ENCODE measurements around the gene NSMF.

Gene NSMF

GRCh38 chr9:137429974-137430722 lies 29.0 kb downstream of the NSMF start:
- H3K27ac Mint-ChIP-seq, result no peak overlapping the region
- no peaks in the 10 kb centered on the region for H3K4me1 Mint-ChIP-seq (ENCODE audit: low read depth)
- no peak overlapping the region for H3K4me3 Mint-ChIP-seq
- no peaks in the 10 kb centered on the region for H3K9me3 Mint-ChIP-seq
- no peaks in the 10 kb centered on the region for H3K27me3 Mint-ChIP-seq
- H3K36me3 Mint-ChIP-seq (ENCODE audit: low read depth), result no peaks in the 10 kb centered on the region

GRCh38 chr9:137429546-137429890 lies 29.6 kb downstream of the NSMF start:
- H3K4me1 Mint-ChIP-seq (ENCODE audit: low read depth), result peaks cover 2% of the 10 kb centered on the region
- no peak overlapping the region for H3K27ac Mint-ChIP-seq
- H3K4me3 Mint-ChIP-seq, result no peak overlapping the region
- no peaks in the 10 kb centered on the region for H3K9me3 Mint-ChIP-seq
- no peaks in the 10 kb centered on the region for H3K27me3 Mint-ChIP-seq
- no peaks in the 10 kb centered on the region for H3K36me3 Mint-ChIP-seq (ENCODE audit: low read depth)

DNA sequence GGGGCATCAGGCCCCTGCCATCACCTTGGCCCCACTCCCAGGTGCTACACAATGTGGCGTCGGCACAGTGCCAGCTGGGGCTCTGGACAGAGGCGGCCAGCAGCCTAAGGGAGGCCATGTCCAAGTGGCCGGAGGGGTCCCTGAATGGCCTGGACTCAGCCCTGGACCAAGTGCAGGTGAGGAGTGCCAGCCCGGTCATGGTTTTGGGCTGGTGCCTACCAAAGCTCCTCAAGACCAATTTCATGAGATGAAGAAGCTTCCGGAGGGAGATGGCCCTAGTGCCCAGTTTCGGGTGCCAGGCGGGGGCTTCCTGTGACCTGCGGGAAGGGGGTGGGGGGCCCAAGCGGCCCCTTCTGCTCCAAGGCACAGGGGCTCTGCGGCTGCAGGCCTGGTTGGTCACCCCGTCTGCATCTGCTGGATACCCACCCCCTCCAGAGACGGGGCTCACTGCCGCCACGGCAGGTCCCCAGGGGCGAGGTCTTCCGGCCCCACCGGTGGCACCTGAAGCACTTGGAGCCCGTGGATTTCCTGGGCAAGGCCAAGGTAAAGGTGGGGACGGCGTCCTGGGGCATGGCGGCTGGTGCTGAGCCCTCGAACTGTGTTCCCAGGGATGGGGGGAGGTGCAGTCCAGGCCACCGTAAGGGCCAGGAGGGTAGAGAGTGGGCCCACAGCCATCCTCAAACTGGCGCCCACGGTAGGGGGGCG lies 30.1 kb downstream of the NSMF start:
- no peak overlapping the region for H3K4me3 Mint-ChIP-seq
- no peaks in the 10 kb centered on the region for H3K9me3 Mint-ChIP-seq
- H3K36me3 Mint-ChIP-seq (ENCODE audit: low read depth), result no peaks in the 10 kb centered on the region
- H3K27me3 Mint-ChIP-seq, result no peaks in the 10 kb centered on the region
- no peak overlapping the region for H3K27ac Mint-ChIP-seq
- H3K4me1 Mint-ChIP-seq (ENCODE audit: low read depth), result peaks cover 6% of the 10 kb centered on the region

GRCh38 chr9:137428311-137428630 lies 30.9 kb downstream of the NSMF start:
- Mint-ChIP-seq H3K9me3 (no peaks in the 10 kb centered on the region), H3K4me1 (ENCODE audit: low read depth) (peaks cover 6% of the 10 kb centered on the region), H3K4me3 (no peak overlapping the region), H3K27ac (no peak overlapping the region), H3K36me3 (ENCODE audit: low read depth) (no peaks in the 10 kb centered on the region), H3K27me3 (no peaks in the 10 kb centered on the region)

DNA sequence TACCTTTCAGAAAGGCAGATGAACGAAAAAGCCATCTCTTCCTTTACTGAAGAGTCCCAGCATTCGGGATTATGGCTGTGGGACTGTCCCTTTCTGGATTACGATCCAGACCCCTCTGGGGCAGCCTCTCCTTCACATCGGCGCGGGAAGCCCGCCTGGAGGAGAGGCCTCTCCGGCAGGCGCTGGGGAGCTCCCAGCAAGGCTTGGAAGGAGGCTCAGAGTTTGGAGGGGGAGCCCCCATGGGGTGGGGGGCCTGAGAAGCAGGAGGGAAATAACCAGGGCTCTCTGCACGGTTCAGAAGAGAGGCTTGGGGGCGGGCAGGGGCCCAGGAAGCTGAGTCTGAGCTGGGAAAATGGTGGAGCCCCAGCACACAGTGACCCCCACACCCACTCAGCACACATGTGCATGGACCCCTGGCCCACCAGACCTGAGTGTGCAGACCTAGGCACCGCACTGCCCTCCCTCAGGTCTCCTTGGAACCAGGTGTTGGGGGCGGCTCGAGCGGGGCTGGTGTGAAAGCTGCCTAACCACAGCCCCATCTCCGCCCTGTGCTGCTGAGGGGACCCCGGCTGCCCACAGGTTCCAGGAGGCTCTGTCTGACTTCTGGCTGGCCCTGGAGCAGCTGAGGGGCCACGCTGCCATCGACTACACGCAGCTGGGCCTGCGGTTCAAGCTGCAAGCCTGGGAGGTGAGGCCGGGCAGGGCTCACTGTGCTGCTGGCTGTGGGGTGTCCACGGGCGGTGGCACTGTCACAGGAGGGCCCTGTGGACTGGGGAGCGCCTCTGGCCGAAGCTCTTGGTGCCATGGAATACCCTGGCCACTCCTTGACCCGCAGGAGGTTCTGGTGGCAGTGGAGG lies 31.5 kb downstream of the NSMF start:
- Mint-ChIP-seq H3K9me3 (no peaks in the 10 kb centered on the region), H3K4me1 (ENCODE audit: low read depth) (peaks cover 6% of the 10 kb centered on the region), H3K27ac (no peak overlapping the region), H3K27me3 (no peaks in the 10 kb centered on the region), H3K4me3 (no peak overlapping the region), H3K36me3 (ENCODE audit: low read depth) (no peaks in the 10 kb centered on the region)

GRCh38 chr9:137426018-137426681 lies 33.0 kb downstream of the NSMF start:
- H3K4me1 Mint-ChIP-seq (ENCODE audit: low read depth), result peaks cover 18% of the 10 kb centered on the region
- H3K27me3 Mint-ChIP-seq, result no peaks in the 10 kb centered on the region
- H3K27ac Mint-ChIP-seq, result no peak overlapping the region
- H3K36me3 Mint-ChIP-seq (ENCODE audit: low read depth), result no peaks in the 10 kb centered on the region
- H3K9me3 Mint-ChIP-seq, result no peaks in the 10 kb centered on the region
- no peak overlapping the region for H3K4me3 Mint-ChIP-seq

GRCh38 chr9:137423514-137424291 lies 35.4 kb downstream of the NSMF start:
- Mint-ChIP-seq H3K27ac (no peak overlapping the region), H3K9me3 (no peaks in the 10 kb centered on the region)

DNA sequence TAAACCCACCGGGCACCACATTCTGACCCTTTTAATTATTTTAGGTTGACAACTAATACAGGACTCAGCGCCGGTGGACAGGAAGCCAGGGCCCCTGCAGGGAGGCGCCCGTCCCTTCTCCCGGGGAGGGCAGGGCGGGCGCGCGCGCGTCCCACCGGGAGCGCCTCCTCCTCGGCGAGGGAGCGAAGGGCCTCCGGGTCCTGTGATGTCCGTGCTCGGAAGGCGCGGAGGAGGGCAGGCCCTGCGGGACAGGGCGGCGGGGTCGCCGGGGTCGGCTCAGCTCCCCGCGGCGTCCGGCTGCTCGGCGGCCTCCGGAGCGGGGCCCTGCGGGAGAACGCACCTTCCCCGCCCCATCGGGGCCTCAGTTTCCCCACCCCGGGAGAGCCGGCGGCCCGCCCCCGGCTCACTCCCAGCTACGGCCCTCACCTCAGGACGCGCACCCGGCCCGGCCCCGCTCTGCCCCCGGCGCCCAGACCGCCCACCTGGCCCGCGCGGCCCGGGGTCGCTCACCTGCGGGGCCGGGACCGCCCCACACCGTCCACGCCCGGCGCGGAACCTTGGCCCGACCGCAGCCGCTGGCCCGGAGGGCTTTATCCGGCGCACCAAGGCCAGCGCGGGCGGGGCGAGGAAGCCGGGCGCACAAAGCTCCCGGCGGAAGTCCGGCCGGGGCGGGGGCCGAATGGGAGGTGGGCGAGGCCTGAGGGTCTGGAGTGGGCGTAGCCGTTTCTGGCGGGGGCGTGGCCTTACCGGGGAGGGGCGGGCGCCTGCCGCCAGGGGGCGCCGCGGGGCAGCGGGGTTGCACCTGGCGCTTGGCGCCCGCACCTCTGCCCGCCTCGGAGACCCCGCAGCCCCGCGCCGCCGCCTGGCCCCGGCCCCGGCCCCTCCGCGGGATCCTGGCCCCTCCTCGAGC lies 36.3 kb downstream of the NSMF start, which contains the start of the genes EXD3 and NOXA1:
EXD3 (minus strand) TSS at position 559 of the 910 bp plus-strand sequence. CDS start 27,805 bp downstream, outside the sequence.
NOXA1 (plus strand) TSS at position 790 of the 910 bp plus-strand sequence. CDS start 137 bp downstream, outside the sequence.
- no peaks in the 10 kb centered on the region for H3K36me3 Mint-ChIP-seq (ENCODE audit: low read depth)
- peak within 1 kb of the TSS; percentile 89 for H3K4me3 Mint-ChIP-seq
- peak within 1 kb of the TSS; percentile 63 for H3K27ac Mint-ChIP-seq
- H3K27me3 Mint-ChIP-seq, result no peaks in the 10 kb centered on the region
- peaks cover 18% of the 10 kb centered on the region for H3K4me1 Mint-ChIP-seq (ENCODE audit: low read depth)
- H3K9me3 Mint-ChIP-seq, result no peaks in the 10 kb centered on the region

More at GRCh38 chr9:137423514-137424291, 35.4 kb downstream of the NSMF start:
- Mint-ChIP-seq H3K4me3 (peak overlapping the region; percentile 57), H3K27me3 (no peaks in the 10 kb centered on the region), H3K36me3 (ENCODE audit: low read depth) (no peaks in the 10 kb centered on the region), H3K4me1 (ENCODE audit: low read depth) (peaks cover 18% of the 10 kb centered on the region)

DNA sequence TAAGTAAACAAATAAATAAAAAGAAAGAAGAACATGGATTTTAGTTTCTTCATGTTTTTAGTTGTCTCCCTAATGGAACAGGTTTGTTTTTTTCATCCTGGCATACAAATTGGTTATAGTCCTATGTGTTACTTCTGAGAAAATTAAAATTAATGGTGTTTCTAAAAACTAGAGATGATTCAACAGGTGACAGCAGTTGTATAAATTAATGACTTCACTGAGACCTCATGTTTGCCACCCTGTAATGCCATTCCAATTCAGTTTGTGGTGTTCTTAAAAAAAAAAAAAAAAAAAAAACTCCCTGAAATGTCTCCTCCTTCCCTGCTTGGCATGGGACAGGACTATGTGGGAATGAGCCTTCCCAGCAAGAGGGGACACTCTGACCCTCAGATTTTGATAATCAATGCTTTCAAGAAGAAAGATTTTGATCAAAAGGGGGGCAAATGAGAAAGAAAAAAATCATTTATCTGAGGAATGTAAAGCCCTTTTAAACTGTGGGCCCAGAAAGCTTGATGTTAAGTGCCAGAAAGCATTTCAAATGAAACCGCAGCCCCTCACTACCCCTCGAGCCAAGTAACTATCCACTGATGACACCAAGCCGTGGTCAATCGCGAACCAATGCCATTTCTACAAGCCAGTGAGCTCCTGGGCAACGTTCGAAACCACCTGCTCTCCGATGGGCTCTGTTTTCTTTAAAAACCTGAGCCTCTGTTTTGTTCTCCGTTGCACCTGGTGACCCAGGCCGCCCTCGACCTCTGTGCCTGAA lies 37.1 kb downstream of the NSMF start:
- Mint-ChIP-seq H3K4me1 (ENCODE audit: low read depth) (peaks cover 18% of the 10 kb centered on the region), H3K36me3 (ENCODE audit: low read depth) (no peaks in the 10 kb centered on the region), H3K27me3 (no peaks in the 10 kb centered on the region), H3K27ac (peak overlapping the region; percentile 63), H3K4me3 (peak overlapping the region; percentile 89), H3K9me3 (no peaks in the 10 kb centered on the region)

DNA sequence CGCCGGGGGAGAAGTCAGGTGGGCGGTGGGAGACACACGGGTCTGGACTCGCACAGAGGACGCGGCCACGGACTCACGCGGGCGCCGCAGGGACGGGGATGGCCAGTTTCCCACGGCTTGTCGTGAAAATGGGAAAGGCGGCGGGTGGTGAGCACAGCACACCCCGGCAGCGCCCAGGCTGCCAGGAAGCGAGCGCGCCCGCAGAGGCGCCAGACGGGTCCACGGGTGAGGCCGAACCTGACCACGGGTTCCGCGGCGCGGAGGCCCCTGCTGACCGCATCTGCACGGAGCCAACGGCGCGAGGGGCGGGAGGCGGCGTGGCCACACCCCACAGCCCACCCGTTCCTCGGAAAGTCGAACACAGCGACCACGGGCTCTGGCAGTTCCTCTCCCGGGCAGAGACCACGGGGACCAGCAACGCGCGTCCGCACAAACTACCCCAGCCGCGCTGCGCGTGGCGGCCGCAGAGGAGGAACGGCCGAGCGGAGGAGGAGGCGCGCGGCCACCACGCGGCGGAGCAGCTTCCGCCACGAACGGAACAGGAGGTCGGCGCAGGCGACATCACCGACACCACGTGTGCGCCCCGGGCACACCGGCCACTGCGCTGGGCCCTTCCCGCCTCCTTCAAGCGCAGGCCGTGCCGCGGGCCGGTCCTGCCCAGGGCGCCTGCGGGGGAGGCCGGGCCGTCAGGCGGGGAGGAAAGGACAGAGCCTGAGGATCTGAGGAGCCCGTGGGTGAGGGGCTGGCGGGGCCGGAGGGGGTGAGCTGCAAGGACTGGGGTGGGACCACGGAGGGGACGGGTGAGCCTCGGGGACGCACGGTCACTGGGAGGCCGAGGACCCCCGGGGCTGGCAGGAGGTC lies 41.7 kb downstream of the NSMF start:
- Mint-ChIP-seq H3K4me3 (peak overlapping the region; percentile 26), H3K36me3 (ENCODE audit: low read depth) (no peaks in the 10 kb centered on the region), H3K27ac (no peak overlapping the region)

DNA sequence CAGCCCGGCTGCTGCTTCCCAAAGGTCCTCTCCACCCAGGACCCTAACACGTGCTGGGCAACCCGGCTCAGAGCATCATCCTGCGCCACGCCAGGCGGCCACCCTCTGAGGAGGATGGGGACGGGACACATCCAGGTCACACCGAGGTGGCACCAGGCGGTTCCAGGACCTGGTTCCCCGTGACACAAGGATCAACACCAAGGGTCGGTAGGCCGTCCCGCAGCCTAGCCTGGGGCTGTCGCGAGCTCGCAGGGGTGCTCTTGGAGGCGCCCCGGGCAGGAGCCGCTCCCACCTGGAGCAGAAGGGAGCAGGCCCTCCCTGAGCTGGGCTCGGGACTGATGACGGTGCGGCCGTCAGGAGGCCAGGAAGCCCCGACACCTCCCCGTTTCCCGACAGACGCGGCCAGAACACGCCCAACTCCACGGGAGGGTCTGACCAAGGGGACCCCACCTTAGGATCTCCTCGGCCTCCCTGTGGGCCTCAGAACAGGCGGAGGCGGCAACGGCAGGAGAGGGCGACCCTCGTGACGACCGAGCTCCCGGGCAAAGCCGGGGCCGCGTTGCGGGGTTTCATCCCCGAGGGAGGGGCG lies 42.5 kb downstream of the NSMF start:
- Mint-ChIP-seq H3K9me3 (no peaks in the 10 kb centered on the region), H3K4me1 (ENCODE audit: low read depth) (peaks cover 19% of the 10 kb centered on the region), H3K36me3 (ENCODE audit: low read depth) (no peaks in the 10 kb centered on the region), H3K27ac (no peak overlapping the region), H3K27me3 (no peaks in the 10 kb centered on the region), H3K4me3 (no peak overlapping the region)

More for the DNA sequence above, 41.7 kb downstream of the NSMF start:
- Mint-ChIP-seq H3K9me3 (no peaks in the 10 kb centered on the region), H3K4me1 (ENCODE audit: low read depth) (peaks cover 19% of the 10 kb centered on the region), H3K27me3 (no peaks in the 10 kb centered on the region)
